GM12878 (cell line): ENCODE data around the gene MT3. TPM values are rescaled to one million over a fixed set of nuclear protein-coding genes. Genes with fewer than 3 reads are reported as not detected.
A peak's percentile ranks its signal among the peaks of the same experiment; 100 is the strongest.

ENCODE experiments used
- ATAC-seq: fragments of 200-7000 bp; cut with Tn5 transposase; 3 replicates; pipeline ENCODE4 v1.9.1; 2020; ENCODE audit warnings: mild to moderate bottlenecking, moderate library complexity
- BruUV-seq: library from RNA; stranded (reverse); fragments of 400-500 nt; replicated peaks from 2 replicates; lab custom pipeline; 2021; lab: Mats Ljungman, UMichigan
- CTCF ChIA-PET: fragments of 300-600 bp; sonication (Branson Sonifier 250); formaldehyde crosslinking; extraction: SDS; loops from one replicate; lab custom pipeline; 2021; ENCODE audit warnings: inconsistent platforms; lab: Yijun Ruan, JAX
- POLR2A ChIA-PET: fragments of 350-600 bp; formaldehyde crosslinking; extraction: SDS; loops from one replicate; lab custom pipeline; 2021; ENCODE audit warnings: inconsistent platforms; lab: Charles Lee
- RAD21 ChIA-PET: fragments of 300-600 bp; sonication (Branson Sonifier 250); formaldehyde crosslinking; loops from one replicate; lab custom pipeline; 2023; ENCODE audit warnings: antibody characterized with exemption; ENCODE audit not compliant: unreplicated experiment; lab: Charles Lee
- SMC1A ChIA-PET: fragments of 300-600 bp; sonication (Branson Sonifier 250); formaldehyde crosslinking; loops from one replicate; lab custom pipeline; 2023; ENCODE audit not compliant: unreplicated experiment, uncharacterized antibody; lab: Charles Lee
- DNase-seq: peaks from one replicate; pipeline ENCODE4 v3.0.0-alpha.2; 2011; ENCODE audit warnings: low read depth, low spot score
- FAIRE-seq: peaks from 3 replicates; lab custom pipeline; 2011; peaks lifted over from hg19 to GRCh38; lab: Jason Lieb, UNC
- H2AFZ ChIP-seq: 2 replicates; pipeline ENCODE4 v1.6.0; 2011; ENCODE audit warnings: low read depth, low read length, control low read depth; ENCODE audit not compliant: control insufficient read depth
- H3K27ac ChIP-seq: 2 replicates; pipeline ENCODE4 v1.5.1; 2011; ENCODE audit warnings: control low read depth; ENCODE audit not compliant: control insufficient read depth, insufficient read depth
- H3K27me3 ChIP-seq, 2 experiments: replicated peaks in 1 of 2; 2 replicates each; pipeline versions ENCODE4 v1.6.0 to v1.6.1; 2011; ENCODE audit warnings: low read length in 1 of 2; ENCODE audit not compliant: control insufficient read depth in 2 of 2, insufficient read depth in 2 of 2
- H3K36me3 ChIP-seq, 2 experiments: 2 replicates each; pipeline ENCODE4 v1.5.1; 2011; ENCODE audit warnings: low read length in 1 of 2; ENCODE audit not compliant: control insufficient read depth in 2 of 2, insufficient read depth in 2 of 2
- H3K4me1 ChIP-seq: 2 replicates; pipeline ENCODE4 v1.6.1; 2011; ENCODE audit warnings: mild to moderate bottlenecking, low read length, moderate library complexity, mixed read lengths; ENCODE audit not compliant: control insufficient read depth, insufficient read depth
- H3K4me2 ChIP-seq: 2 replicates; pipeline ENCODE4 v1.6.0; 2011; ENCODE audit warnings: control low read depth; ENCODE audit not compliant: control insufficient read depth, insufficient read depth
- H3K4me3 ChIP-seq: fragments of 200-600 bp; sonication (generic); 2 replicates; pipeline ENCODE4 v1.5.1; 2016
- H3K79me2 ChIP-seq: 2 replicates; pipeline ENCODE4 v1.6.0; 2011; ENCODE audit warnings: low read length; ENCODE audit not compliant: control insufficient read depth, insufficient read depth
- H3K9ac ChIP-seq: 2 replicates; pipeline ENCODE4 v1.8.0; 2011; ENCODE audit warnings: low read length, control low read depth, mixed read lengths; ENCODE audit not compliant: control insufficient read depth, insufficient read depth
- H3K9me3 ChIP-seq: replicated peaks from 3 replicates; pipeline ENCODE4 v1.5.1; 2011; ENCODE audit warnings: mild to moderate bottlenecking, low read length; ENCODE audit not compliant: control insufficient read depth, insufficient read depth
- H4K20me1 ChIP-seq: 2 replicates; pipeline ENCODE4 v1.6.0; 2011; ENCODE audit not compliant: control insufficient read depth, insufficient read depth
- BMI1 ChIP-seq: fragments of 450-650 bp; IDR thresholded peaks from 2 replicates; pipeline ENCODE4 v1.6.1; 2016; ENCODE audit warnings: mild to moderate bottlenecking, moderate library complexity, borderline replicate concordance
- CBFB ChIP-seq: IDR thresholded peaks from 2 replicates; pipeline ENCODE4 v1.6.1; 2016; ENCODE audit warnings: antibody characterized with exemption, low read depth
- IKZF1 ChIP-seq: fragments of 450-650 bp; conservative IDR thresholded peaks from 2 replicates; pipeline ENCODE4 v1.6.1; 2017; ENCODE audit warnings: antibody characterized with exemption, mild to moderate bottlenecking
- IKZF2 ChIP-seq, 2 experiments: fragments of 450-650 bp; IDR thresholded peaks; 2 replicates each; pipeline ENCODE4 v1.6.1; 2017; ENCODE audit warnings: mild to moderate bottlenecking in 2 of 2, moderate library complexity in 2 of 2
- MYB ChIP-seq: fragments of 150-350 bp; IDR thresholded peaks from 2 replicates; pipeline ENCODE4 v1.6.1; 2014; ENCODE audit warnings: mild to moderate bottlenecking, low read depth, low read length, borderline replicate concordance
- MYC ChIP-seq: IDR thresholded peaks from 2 replicates; pipeline ENCODE4 v1.6.1; 2011; ENCODE audit warnings: mild to moderate bottlenecking, low read length, moderate library complexity, inconsistent platforms; ENCODE audit not compliant: insufficient read depth, insufficient replicate concordance, insufficient read length, severe bottlenecking
- PAX5 ChIP-seq: IDR thresholded peaks from 2 replicates; pipeline ENCODE4 v1.6.1; 2011; ENCODE audit warnings: low read depth, low read length, borderline replicate concordance
- RAD21 ChIP-seq: IDR thresholded peaks from 2 replicates; pipeline ENCODE4 v1.6.1; 2011; ENCODE audit warnings: mild to moderate bottlenecking, low read depth, low read length, moderate library complexity; ENCODE audit not compliant: insufficient read depth
- RUNX3 ChIP-seq: IDR thresholded peaks from 2 replicates; pipeline ENCODE4 v1.6.1; 2012; ENCODE audit warnings: low read length, inconsistent platforms
- SMARCA5 ChIP-seq: fragments of 450-650 bp; IDR thresholded peaks from 2 replicates; pipeline ENCODE4 v1.6.1; 2017; ENCODE audit warnings: mild to moderate bottlenecking
- SREBF2 ChIP-seq: IDR thresholded peaks from 2 replicates; pipeline ENCODE4 v1.6.1; 2012; ENCODE audit warnings: mild to moderate bottlenecking, low read length
- YY1 ChIP-seq: IDR thresholded peaks from 2 replicates; pipeline ENCODE4 v1.6.1; 2011; ENCODE audit warnings: low read depth, mild to moderate bottlenecking, low read length
- ZNF217 ChIP-seq: fragments of 450-650 bp; IDR thresholded peaks from 2 replicates; pipeline ENCODE4 v1.6.1; 2017; ENCODE audit warnings: antibody characterized with exemption, mild to moderate bottlenecking
- WGBS: methylation state at CpG from one replicate; pipeline ENCODE4 v1.1.6; 2016; ENCODE audit warnings: low lambda C conversion rate; ENCODE audit not compliant: insufficient replicate concordance, insufficient coverage; ENCODE audit errors: missing lambda C conversion rate; 5-methylcytosine and 5-hydroxymethylcytosine counted together
- in situ Hi-C: fragments of 300-500 bp; cut with MboI; formaldehyde crosslinking; loops from 9 replicates; pipeline ENCODE4 v1.14.3; 2018; ENCODE audit warnings: mixed read lengths
- intact Hi-C: fragments of 100-400 bp; cut with micrococcal nuclease; formaldehyde crosslinking; loops from one replicate; pipeline ENCODE4 v1.14.2; 2022; ENCODE audit not compliant: unreplicated experiment
- polyA plus RNA-seq, 11 experiments: library from polyadenylated mRNA; depleted of rRNA in 4 of 11; unstranded in 6 of 11; stranded (reverse) in 5 of 11; fragments of >200 nt; fragmentation: Nextera tagmentation in 4 of 11; fragmentation: Illumina TruSeq in 1 of 11; extraction: Ambion mirVana in 4 of 11; extraction: Trizol in 1 of 11; gene quantifications; 1 replicate in 1 of 11; 2 replicates in 10 of 11; pipeline versions ENCODE4 v1.2.1 to v1.2.3, GENCODE V29; 2011 to 2016; ENCODE audit warnings: inconsistent platforms in 2 of 11, missing spikeins in 2 of 11, low read depth in 1 of 11
- total RNA-seq, 4 experiments: library from RNA; depleted of rRNA in 3 of 4; stranded (reverse); fragments of >200 nt in 3 of 4; fragmentation: Illumina TruSeq in 1 of 4; extraction: Trizol in 1 of 4; gene quantifications; 2 replicates each; pipeline versions ENCODE4 v1.2.1 to v1.2.3, GENCODE V29; 2013 to 2021
- TF ChIP-seq, protein P1 (sequence below): IDR thresholded peaks from 2 replicates; pipeline ENCODE4 v1.6.1; 2012; ENCODE audit warnings: low read depth, low read length, improper control_type of control experiment
- TF ChIP-seq, protein P2 (sequence below): fragments of 450-650 bp; IDR thresholded peaks from 2 replicates; pipeline ENCODE4 v1.6.1; 2018; ENCODE audit warnings: mild to moderate bottlenecking, low read depth, moderate library complexity; ENCODE audit not compliant: partially characterized antibody
- TF ChIP-seq, protein P3 (sequence below): fragments of 150-350 bp; IDR thresholded peaks from 2 replicates; pipeline ENCODE4 v1.6.1; 2016; ENCODE audit warnings: low read depth, low read length
- TF ChIP-seq, protein P4 (sequence below): IDR thresholded peaks from 2 replicates; pipeline ENCODE4 v1.6.1; 2012; ENCODE audit warnings: low read depth, low read length, improper control_type of control experiment

MT3 gene
- total and polyA plus RNA-seq, 10 of the 15 experiments (the other 5 are each of a cell fraction or from before 2014, with no cell fraction given): 0.41 TPM; not detected in 9

DNA sequence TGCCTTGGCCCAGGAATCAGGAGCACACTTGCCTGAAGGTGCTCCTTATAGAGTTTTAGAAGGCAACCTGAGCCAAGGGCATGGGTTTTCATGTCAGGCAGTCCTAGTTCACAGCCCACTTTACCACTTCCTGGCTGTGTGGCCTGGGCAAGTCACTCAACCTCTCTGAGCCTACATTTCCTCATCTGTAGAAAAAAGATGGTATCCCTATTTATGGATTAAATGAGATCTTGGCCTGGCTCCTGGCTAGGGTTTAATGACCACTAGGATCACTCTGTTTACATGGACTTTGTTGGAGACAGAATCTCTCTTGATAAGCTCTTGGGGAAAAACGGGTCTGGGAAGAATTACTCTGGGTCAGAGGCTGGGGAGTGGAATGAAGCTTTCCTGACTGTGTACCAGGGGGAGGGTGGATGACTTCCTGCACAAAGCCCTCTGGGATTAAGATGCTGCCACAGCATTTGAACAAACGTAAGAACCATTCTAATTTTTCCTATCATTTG lies 21.3 kb downstream of the MT3 start:
- H3K36me3 ChIP-seq: no peaks in the 10 kb centered on the region
- DNase-seq (no peak), FAIRE-seq (no peak), ATAC-seq (peak; percentile 5)
- H3K9me3 ChIP-seq: no peaks in the 10 kb centered on the region
- H2AFZ ChIP-seq: peak overlapping the region; percentile 60; the same call in 1 of the 2 replicates
- peak overlapping the region; percentile 82 for H3K4me2 ChIP-seq
- H3K79me2 ChIP-seq: no peaks in the 10 kb centered on the region
- ChIA-PET RAD21 (interaction anchor here (1.2 to 4.6 kb wide), 6 partner anchors 13 to 92 kb away, joined by 3 to 23 read pairs (median 4); partner anchors contain the start of gene MT1E), SMC1A (interaction anchor here (1.1 to 4.6 kb wide), 8 partner anchors 9 to 91 kb away, joined by 3 to 27 read pairs (median 8); no protein-coding TSS in a partner anchor), POLR2A (interaction anchor here (0.6 to 1.7 kb wide), 3 partner anchors 13 to 358 kb away, joined by 3 to 4 read pairs (median 4); partner anchors contain the start of gene MT1E), CTCF (interaction anchor here (1.4 to 10.0 kb wide), 6 partner anchors 9 to 91 kb away, joined by 3 to 77 read pairs (median 6); no protein-coding TSS in a partner anchor)
- no TSS peak for BruUV-seq
- H3K9ac ChIP-seq: 0 out of 2 replicates have a peak overlapping the region, but pooled peaks have one; percentile 38
- peaks cover 29% of the 10 kb centered on the region for H3K4me1 ChIP-seq
- 0 out of 2 replicates have a peak overlapping the region, but pooled peaks have one; percentile 70 for H3K4me3 ChIP-seq
- intact Hi-C loops (no loop called here), in situ Hi-C loops (no loop called here)
- H3K27ac ChIP-seq: peak overlapping the region; percentile 50; the same call in 1 of the 2 replicates
- WGBS: 0% methylated on average over 2 of the region's 2 CpGs
- H3K27me3 ChIP-seq: no peaks in the 10 kb centered on the region
- H4K20me1 ChIP-seq: no peaks in the 10 kb centered on the region
- TF ChIP-seq PAX5 (no peak), ZNF217 (peak; percentile 85), MYB (no peak), MYC (no peak), SMARCA5 (peak; percentile 90), BMI1 (no peak), YY1 (no peak), IKZF1 (0 out of 2 replicates have a peak, but pooled peaks have one; percentile 27), RUNX3 (peak; percentile 25), SREBF2 (no peak), CBFB (no peak), IKZF2 (IDR thresholded peaks at IDR 0.05) (no peak), RAD21 (no peak)
- TF ChIP-seq, protein P1, sequence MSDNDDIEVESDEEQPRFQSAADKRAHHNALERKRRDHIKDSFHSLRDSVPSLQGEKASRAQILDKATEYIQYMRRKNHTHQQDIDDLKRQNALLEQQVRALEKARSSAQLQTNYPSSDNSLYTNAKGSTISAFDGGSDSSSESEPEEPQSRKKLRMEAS: no peak
- TF ChIP-seq, protein P2, sequence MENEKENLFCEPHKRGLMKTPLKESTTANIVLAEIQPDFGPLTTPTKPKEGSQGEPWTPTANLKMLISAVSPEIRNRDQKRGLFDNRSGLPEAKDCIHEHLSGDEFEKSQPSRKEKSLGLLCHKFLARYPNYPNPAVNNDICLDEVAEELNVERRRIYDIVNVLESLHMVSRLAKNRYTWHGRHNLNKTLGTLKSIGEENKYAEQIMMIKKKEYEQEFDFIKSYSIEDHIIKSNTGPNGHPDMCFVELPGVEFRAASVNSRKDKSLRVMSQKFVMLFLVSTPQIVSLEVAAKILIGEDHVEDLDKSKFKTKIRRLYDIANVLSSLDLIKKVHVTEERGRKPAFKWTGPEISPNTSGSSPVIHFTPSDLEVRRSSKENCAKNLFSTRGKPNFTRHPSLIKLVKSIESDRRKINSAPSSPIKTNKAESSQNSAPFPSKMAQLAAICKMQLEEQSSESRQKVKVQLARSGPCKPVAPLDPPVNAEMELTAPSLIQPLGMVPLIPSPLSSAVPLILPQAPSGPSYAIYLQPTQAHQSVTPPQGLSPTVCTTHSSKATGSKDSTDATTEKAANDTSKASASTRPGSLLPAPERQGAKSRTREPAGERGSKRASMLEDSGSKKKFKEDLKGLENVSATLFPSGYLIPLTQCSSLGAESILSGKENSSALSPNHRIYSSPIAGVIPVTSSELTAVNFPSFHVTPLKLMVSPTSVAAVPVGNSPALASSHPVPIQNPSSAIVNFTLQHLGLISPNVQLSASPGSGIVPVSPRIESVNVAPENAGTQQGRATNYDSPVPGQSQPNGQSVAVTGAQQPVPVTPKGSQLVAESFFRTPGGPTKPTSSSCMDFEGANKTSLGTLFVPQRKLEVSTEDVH: no peak
- TF ChIP-seq, protein P3, sequence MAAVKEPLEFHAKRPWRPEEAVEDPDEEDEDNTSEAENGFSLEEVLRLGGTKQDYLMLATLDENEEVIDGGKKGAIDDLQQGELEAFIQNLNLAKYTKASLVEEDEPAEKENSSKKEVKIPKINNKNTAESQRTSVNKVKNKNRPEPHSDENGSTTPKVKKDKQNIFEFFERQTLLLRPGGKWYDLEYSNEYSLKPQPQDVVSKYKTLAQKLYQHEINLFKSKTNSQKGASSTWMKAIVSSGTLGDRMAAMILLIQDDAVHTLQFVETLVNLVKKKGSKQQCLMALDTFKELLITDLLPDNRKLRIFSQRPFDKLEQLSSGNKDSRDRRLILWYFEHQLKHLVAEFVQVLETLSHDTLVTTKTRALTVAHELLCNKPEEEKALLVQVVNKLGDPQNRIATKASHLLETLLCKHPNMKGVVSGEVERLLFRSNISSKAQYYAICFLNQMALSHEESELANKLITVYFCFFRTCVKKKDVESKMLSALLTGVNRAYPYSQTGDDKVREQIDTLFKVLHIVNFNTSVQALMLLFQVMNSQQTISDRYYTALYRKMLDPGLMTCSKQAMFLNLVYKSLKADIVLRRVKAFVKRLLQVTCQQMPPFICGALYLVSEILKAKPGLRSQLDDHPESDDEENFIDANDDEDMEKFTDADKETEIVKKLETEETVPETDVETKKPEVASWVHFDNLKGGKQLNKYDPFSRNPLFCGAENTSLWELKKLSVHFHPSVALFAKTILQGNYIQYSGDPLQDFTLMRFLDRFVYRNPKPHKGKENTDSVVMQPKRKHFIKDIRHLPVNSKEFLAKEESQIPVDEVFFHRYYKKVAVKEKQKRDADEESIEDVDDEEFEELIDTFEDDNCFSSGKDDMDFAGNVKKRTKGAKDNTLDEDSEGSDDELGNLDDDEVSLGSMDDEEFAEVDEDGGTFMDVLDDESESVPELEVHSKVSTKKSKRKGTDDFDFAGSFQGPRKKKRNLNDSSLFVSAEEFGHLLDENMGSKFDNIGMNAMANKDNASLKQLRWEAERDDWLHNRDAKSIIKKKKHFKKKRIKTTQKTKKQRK: no peak
- TF ChIP-seq, protein P4, sequence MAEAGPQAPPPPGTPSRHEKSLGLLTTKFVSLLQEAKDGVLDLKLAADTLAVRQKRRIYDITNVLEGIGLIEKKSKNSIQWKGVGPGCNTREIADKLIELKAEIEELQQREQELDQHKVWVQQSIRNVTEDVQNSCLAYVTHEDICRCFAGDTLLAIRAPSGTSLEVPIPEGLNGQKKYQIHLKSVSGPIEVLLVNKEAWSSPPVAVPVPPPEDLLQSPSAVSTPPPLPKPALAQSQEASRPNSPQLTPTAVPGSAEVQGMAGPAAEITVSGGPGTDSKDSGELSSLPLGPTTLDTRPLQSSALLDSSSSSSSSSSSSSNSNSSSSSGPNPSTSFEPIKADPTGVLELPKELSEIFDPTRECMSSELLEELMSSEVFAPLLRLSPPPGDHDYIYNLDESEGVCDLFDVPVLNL: no peak
